ENCODE data around the gene EIF4E1B.

DNA sequence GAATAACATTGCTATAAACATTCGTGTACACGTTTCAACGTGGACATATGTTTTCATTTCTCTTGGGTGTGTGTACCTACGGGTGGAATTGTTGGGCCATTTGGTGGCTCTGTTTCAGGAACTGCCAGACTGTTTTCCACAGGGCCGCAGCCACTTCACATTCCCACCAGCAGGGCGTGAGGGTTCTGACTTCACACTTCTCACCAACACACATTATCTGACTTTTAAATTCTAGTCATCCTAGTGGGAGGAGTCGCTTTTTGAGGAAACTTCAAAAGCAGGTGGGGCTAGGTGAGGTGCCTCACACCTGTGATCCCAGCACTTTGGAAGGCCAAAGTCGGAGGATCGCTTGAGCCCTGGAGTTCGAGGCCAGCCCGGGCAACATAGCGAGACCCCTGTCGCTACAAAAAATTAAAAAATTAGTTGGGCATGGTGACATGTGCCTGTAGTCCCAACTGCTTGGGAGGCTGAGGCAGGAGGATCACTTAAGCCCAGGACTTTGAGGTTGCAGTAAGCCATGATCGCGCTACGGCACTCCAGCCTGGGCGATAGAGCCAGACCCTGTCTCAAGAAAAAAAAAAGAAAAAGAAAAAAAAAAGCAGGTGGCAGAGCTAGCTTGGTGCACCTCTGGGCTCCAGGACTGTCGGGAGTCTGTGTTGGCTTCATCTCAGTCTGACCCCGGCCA, 45.3 kb downstream of the EIF4E1B start:
- TF ChIP-seq POLR2A (IDR thresholded peaks at IDR 0.05; ENCODE audit: low read depth) (no peak), EP300 (IDR thresholded peaks at IDR 0.05) (no peak)
- TF ChIP-seq, protein P1, sequence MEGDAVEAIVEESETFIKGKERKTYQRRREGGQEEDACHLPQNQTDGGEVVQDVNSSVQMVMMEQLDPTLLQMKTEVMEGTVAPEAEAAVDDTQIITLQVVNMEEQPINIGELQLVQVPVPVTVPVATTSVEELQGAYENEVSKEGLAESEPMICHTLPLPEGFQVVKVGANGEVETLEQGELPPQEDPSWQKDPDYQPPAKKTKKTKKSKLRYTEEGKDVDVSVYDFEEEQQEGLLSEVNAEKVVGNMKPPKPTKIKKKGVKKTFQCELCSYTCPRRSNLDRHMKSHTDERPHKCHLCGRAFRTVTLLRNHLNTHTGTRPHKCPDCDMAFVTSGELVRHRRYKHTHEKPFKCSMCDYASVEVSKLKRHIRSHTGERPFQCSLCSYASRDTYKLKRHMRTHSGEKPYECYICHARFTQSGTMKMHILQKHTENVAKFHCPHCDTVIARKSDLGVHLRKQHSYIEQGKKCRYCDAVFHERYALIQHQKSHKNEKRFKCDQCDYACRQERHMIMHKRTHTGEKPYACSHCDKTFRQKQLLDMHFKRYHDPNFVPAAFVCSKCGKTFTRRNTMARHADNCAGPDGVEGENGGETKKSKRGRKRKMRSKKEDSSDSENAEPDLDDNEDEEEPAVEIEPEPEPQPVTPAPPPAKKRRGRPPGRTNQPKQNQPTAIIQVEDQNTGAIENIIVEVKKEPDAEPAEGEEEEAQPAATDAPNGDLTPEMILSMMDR (IDR thresholded peaks at IDR 0.05) = peak in 1 of 3 experiments; percentile 40
